HG03520 (cell line): Measurements from ENCODE around the gene MEIOB.
"Not testable (repeated sequence)": the region's sequence is repeated elsewhere in the genome, so short reads cannot be mapped to it uniquely, and the experiment has no call there.

Experiments used
- ATAC-seq: cut with Tn5 transposase; IDR thresholded peaks from one replicate; pipeline ENCODE4 v1.9.1; 2021; ENCODE audit warnings: mild to moderate bottlenecking, moderate library complexity; ENCODE audit not compliant: unreplicated experiment

The MEIOB gene

GRCh38 chr16:1871974-1872635 is at the start of gene MEIOB:
Gene MEIOB (minus strand): TSS chr16:1872164. CDS start chr16:1868175, 3,989 bp downstream.
- ATAC-seq: no peak

GRCh38 chr16:1920727-1921171 is 48.8 kb upstream of the MEIOB start:
- no peak for ATAC-seq

- ATAC-seq: not testable (repeated sequence)
These were observed 48.2 kb upstream of the MEIOB start for GRCh38 chr16:1920122-1920521.

- no peak for ATAC-seq
These were observed 47.5 kb upstream of the MEIOB start for GRCh38 chr16:1919327-1919998.

GRCh38 chr16:1918351-1919326 is 46.7 kb upstream of the MEIOB start, which contains the start of gene HS3ST6:
Gene HS3ST6 (minus strand): TSS chr16:1918415. CDS start chr16:1918323, 92 bp downstream.
- no peak for ATAC-seq

GRCh38 chr16:1917665-1918350 is 45.8 kb upstream of the MEIOB start:
- no peak for ATAC-seq

GRCh38 chr16:1917056-1917664 is 45.2 kb upstream of the MEIOB start:
- ATAC-seq: no peak

GRCh38 chr16:1916640-1916990 is 44.7 kb upstream of the MEIOB start:
- ATAC-seq: no peak

GRCh38 chr16:1915732-1916639 is 44.0 kb upstream of the MEIOB start:
- no peak for ATAC-seq

- no peak for ATAC-seq
These were observed 43.0 kb upstream of the MEIOB start for GRCh38 chr16:1914988-1915387.

GRCh38 chr16:1914084-1914608 is 42.2 kb upstream of the MEIOB start:
- ATAC-seq: no peak

GRCh38 chr16:1913327-1914083 is 41.5 kb upstream of the MEIOB start:
- ATAC-seq: no peak

- no peak for ATAC-seq
These were observed 40.2 kb upstream of the MEIOB start for GRCh38 chr16:1912215-1912543.

- no peak for ATAC-seq
These were observed 39.7 kb upstream of the MEIOB start for GRCh38 chr16:1911467-1912214.

- ATAC-seq: no peak
These were observed 37.7 kb upstream of the MEIOB start for GRCh38 chr16:1909561-1910231.

GRCh38 chr16:1908983-1909382 is 37.0 kb upstream of the MEIOB start:
- ATAC-seq: no peak

- no peak for ATAC-seq
These were observed 36.2 kb upstream of the MEIOB start for GRCh38 chr16:1908184-1908583.
